Posterior vena cava (tissue), 2 donors: ENCODE results near the gene CREBL2. TPM values are rescaled to one million over a fixed set of nuclear protein-coding genes. Genes with fewer than 3 reads are reported as not detected.

Experiments used
- DNase-seq: peaks from one replicate; pipeline ENCODE4 v3.0.0-alpha.2; 2020; ENCODE audit warnings: low spot score
- intact Hi-C, 2 donors: fragments of 100-400 bp; cut with DNase I; formaldehyde crosslinking; loops; one replicate each; pipeline versions ENCODE4 v1.14.1 to v1.14.2; 2022 to 2023
- total RNA-seq, 2 donors: library from RNA; stranded (reverse); fragmentation: NEBNext Ultra II Directional; extraction: Animal tissue kit (Norgen Biotek cat#: 25700); gene quantifications; one replicate each; pipeline ENCODE4 v1.2.1, GENCODE V29; 2021
- donor health status: DM: yes; HTN: yes; CAD: no.
- donor health status: DM: yes; HTN: yes; CAD: no.

CREBL2 gene
- total RNA-seq, 2 donors from 2014 or later, result 30.3 to 30.6 TPM

GRCh38 chr12:12693111-12693671, 81.5 kb downstream of the CREBL2 start:
- intact Hi-C loops, result no loop called here
- no peak for DNase-seq

Other genes with a start within 250 kb of the CREBL2 start
- gene DUSP16, start 49.0 kb upstream of the CREBL2 start, total RNA-seq, result 10 to 100 TPM; 14.8 to 19.5 TPM
- not detected for gene GPR19, start 84.3 kb downstream of the CREBL2 start, total RNA-seq
- 10 to 100 TPM; 27.5 to 33.1 TPM for gene CDKN1B, start 105.5 kb downstream of the CREBL2 start, total RNA-seq
- 10 to 100 TPM; 22.4 to 45.1 TPM for gene APOLD1, start 173.8 kb downstream of the CREBL2 start, total RNA-seq
- 10 to 100 TPM; 40.9 to 43.1 TPM for gene DDX47, start 201.5 kb downstream of the CREBL2 start, total RNA-seq